HepG2 (cell line): ENCODE measurements around the gene PNPLA1. TPM values are rescaled to one million over a fixed set of nuclear protein-coding genes. Genes with fewer than 3 reads are reported as not detected.
A peak's percentile ranks its signal among the peaks of the same experiment; 100 is the strongest.

Experiments used
- ATAC-seq: fragments of 200-7000 bp; cut with Tn5 transposase; 3 replicates; pipeline ENCODE4 v1.9.1; 2020; ENCODE audit warnings: mild to moderate bottlenecking, moderate library complexity
- BruUV-seq: library from RNA; stranded (reverse); fragments of 400-500 nt; replicated peaks from 2 replicates; lab custom pipeline; 2021; lab: Mats Ljungman, UMichigan
- CTCF ChIA-PET: fragments of 300-600 bp; formaldehyde crosslinking; extraction: SDS; loops from one replicate; lab custom pipeline; 2021; ENCODE audit warnings: low total read pairs, inconsistent platforms, low intra/inter-chr PET ratio; lab: Yijun Ruan, JAX
- POLR2A ChIA-PET: fragments of 350-600 bp; sonication (Branson Sonifier 250); formaldehyde crosslinking; loops from one replicate; lab custom pipeline; 2020; ENCODE audit warnings: antibody characterized with exemption, inconsistent platforms; lab: Yijun Ruan, JAX
- DNase-seq: peaks from one replicate; pipeline ENCODE4 v3.0.0-alpha.2; 2015; ENCODE audit warnings: low spot score
- FAIRE-seq: peaks from 3 replicates; lab custom pipeline; 2011; peaks lifted over from hg19 to GRCh38; lab: Jason Lieb, UNC
- H2AFZ ChIP-seq: one replicate; pipeline ENCODE4 v1.6.1; 2011; ENCODE audit warnings: low read length, inconsistent platforms
- H3K27ac ChIP-seq: fragments of 300-600 bp; 3 replicates; pipeline ENCODE4 v1.8.0; 2011; ENCODE audit warnings: mixed run types, mild to moderate bottlenecking, mixed read lengths, low read length, inconsistent platforms; ENCODE audit not compliant: insufficient read depth; ENCODE audit errors: extremely low read length
- H3K27me3 ChIP-seq, 2 experiments: fragments of 200-600 bp in 1 of 2; 2 replicates in 1 of 2; 3 replicates in 1 of 2; pipeline versions ENCODE4 v1.6.0 to v1.8.0; 2011; ENCODE audit warnings: low read length in 2 of 2, mild to moderate bottlenecking in 2 of 2, moderate library complexity in 2 of 2, inconsistent platforms in 1 of 2; ENCODE audit not compliant: insufficient read depth in 2 of 2, control insufficient read depth in 1 of 2
- H3K36me3 ChIP-seq, 2 experiments: fragments of 200-600 bp in 1 of 2; replicated peaks in 1 of 2; 2 replicates in 1 of 2; 3 replicates in 1 of 2; pipeline versions ENCODE4 v1.5.1 to v1.8.0; 2011; ENCODE audit warnings: low read length in 2 of 2, inconsistent platforms in 1 of 2; ENCODE audit not compliant: insufficient read depth in 2 of 2, control insufficient read depth in 1 of 2
- H3K4me1 ChIP-seq: 2 replicates; pipeline ENCODE4 v1.5.1; 2012; ENCODE audit warnings: low read length, inconsistent platforms; ENCODE audit not compliant: insufficient read depth
- H3K4me2 ChIP-seq: 2 replicates; pipeline ENCODE4 v1.6.0; 2011; ENCODE audit warnings: low read depth, low read length, inconsistent platforms
- H3K4me3 ChIP-seq, 3 experiments: fragments of 200-600 bp in 1 of 3; sonication (generic), shearing (Covaris generic) in 1 of 3; replicated peaks in 1 of 3; 2 replicates each; pipeline ENCODE4 v1.5.1; 2011 to 2016; ENCODE audit warnings: low read length in 3 of 3, inconsistent platforms in 2 of 3, low read depth in 2 of 3, mild to moderate bottlenecking in 2 of 3, control low read depth in 1 of 3, mixed read lengths in 1 of 3; ENCODE audit not compliant: insufficient read depth in 1 of 3
- H3K79me2 ChIP-seq: one replicate; pipeline ENCODE4 v1.6.1; 2011; ENCODE audit warnings: low read length, inconsistent platforms; ENCODE audit not compliant: insufficient read depth
- H3K9ac ChIP-seq: 2 replicates; pipeline ENCODE4 v1.6.0; 2011; ENCODE audit warnings: mild to moderate bottlenecking, low read depth, low read length, inconsistent platforms; ENCODE audit not compliant: insufficient read depth
- H3K9me3 ChIP-seq: 2 replicates; pipeline ENCODE4 v1.5.1; 2012; ENCODE audit warnings: mild to moderate bottlenecking, low read length
- H4K20me1 ChIP-seq: 2 replicates; pipeline ENCODE4 v1.6.0; 2011; ENCODE audit warnings: inconsistent platforms, mild to moderate bottlenecking, low read length, moderate library complexity; ENCODE audit not compliant: insufficient read depth
- RFX1 ChIP-seq: fragments of 450-650 bp; IDR thresholded peaks from 2 replicates; pipeline ENCODE4 v1.6.1; 2017
- SMAD3 ChIP-seq: sonication (generic); formaldehyde crosslinking; IDR thresholded peaks from 2 replicates; pipeline ENCODE4 v1.4.0; 2020; ENCODE audit warnings: missing genetic modification reagents
- ZNF180 ChIP-seq: sonication (generic); formaldehyde crosslinking; IDR thresholded peaks from 2 replicates; pipeline ENCODE4 v1.4.0; 2020; ENCODE audit warnings: low read depth, missing genetic modification reagents, borderline replicate concordance
- ZNF547 ChIP-seq: sonication (generic); formaldehyde crosslinking; IDR thresholded peaks from 2 replicates; pipeline ENCODE4 v1.5.1; 2020; ENCODE audit warnings: mild to moderate bottlenecking, missing genetic modification reagents
- ZNF550 ChIP-seq: sonication (generic); formaldehyde crosslinking; IDR thresholded peaks from 2 replicates; pipeline ENCODE4 v1.4.0; 2020; ENCODE audit warnings: mild to moderate bottlenecking, missing genetic modification reagents, borderline replicate concordance
- WGBS: methylation state at CpG from one replicate; pipeline ENCODE4 v1.1.6; 2017; ENCODE audit warnings: low lambda C conversion rate; 5-methylcytosine and 5-hydroxymethylcytosine counted together
- in situ Hi-C: cut with HindIII; loops from 2 replicates; pipeline ENCODE4 v1.10.0; 2017; ENCODE audit warnings: low pct_unique_long_range_greater_than_20kb; ENCODE audit not compliant: extremely low pct_ligation_motif_present
- intact Hi-C: fragments of 100-400 bp; cut with micrococcal nuclease; formaldehyde crosslinking; loops from one replicate; pipeline ENCODE4 v1.10.0; 2022; ENCODE audit not compliant: unreplicated experiment
- polyA plus RNA-seq, 8 experiments: library from polyadenylated mRNA; depleted of rRNA in 3 of 8; stranded (reverse) in 7 of 8; unstranded in 1 of 8; fragments of >200 nt; fragmentation: Illumina TruSeq in 4 of 8; extraction: Trizol in 4 of 8; gene quantifications; 2 replicates each; pipeline versions ENCODE4 v1.2.1 to v1.2.3, GENCODE V29; 2011 to 2016; ENCODE audit warnings: low read depth in 4 of 8, missing spikeins in 1 of 8, mixed read lengths in 1 of 8; ENCODE audit not compliant: insufficient read depth in 1 of 8
- total RNA-seq, 5 experiments: library from RNA; depleted of rRNA; stranded (reverse); fragments of >200 nt; fragmentation: Illumina TruSeq; extraction: Trizol; gene quantifications; 2 replicates each; pipeline ENCODE4 v1.2.3, GENCODE V29; 2016; ENCODE audit warnings: low read depth in 1 of 5
- TF ChIP-seq, protein P1 (sequence below): sonication (generic); formaldehyde crosslinking; IDR thresholded peaks from 2 replicates; pipeline ENCODE4 v1.9.0; 2022; ENCODE audit warnings: low read depth, missing genetic modification reagents

The PNPLA1 gene
- total and polyA plus RNA-seq, 2 of the 13 experiments (the other 11 are each of a cell fraction or from before 2014, with no cell fraction given) = not detected

GRCh38 chr6:36286858-36287257, 17.0 kb downstream of the PNPLA1 start (continued):
- TF ChIP-seq, protein P1, sequence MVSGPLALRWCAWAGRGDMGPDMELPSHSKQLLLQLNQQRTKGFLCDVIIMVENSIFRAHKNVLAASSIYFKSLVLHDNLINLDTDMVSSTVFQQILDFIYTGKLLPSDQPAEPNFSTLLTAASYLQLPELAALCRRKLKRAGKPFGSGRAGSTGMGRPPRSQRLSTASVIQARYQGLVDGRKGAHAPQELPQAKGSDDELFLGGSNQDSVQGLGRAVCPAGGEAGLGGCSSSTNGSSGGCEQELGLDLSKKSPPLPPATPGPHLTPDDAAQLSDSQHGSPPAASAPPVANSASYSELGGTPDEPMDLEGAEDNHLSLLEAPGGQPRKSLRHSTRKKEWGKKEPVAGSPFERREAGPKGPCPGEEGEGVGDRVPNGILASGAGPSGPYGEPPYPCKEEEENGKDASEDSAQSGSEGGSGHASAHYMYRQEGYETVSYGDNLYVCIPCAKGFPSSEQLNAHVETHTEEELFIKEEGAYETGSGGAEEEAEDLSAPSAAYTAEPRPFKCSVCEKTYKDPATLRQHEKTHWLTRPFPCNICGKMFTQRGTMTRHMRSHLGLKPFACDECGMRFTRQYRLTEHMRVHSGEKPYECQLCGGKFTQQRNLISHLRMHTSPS (CRISPR knock-in tag) = no peak
- TF ChIP-seq ZNF180 (CRISPR knock-in tag) (no peak), SMAD3 (no peak), ZNF547 (no peak)

GRCh38 chr6:36289281-36289878, 19.5 kb downstream of the PNPLA1 start:
- Histone ChIP-seq H3K4me2 (no peak overlapping the region), H3K4me3 (no peak overlapping the region), H3K4me1 (peaks cover 10% of the 10 kb centered on the region), H3K27me3 (peaks cover 6 to 28% of the 10 kb centered on the region in 2 experiments), H3K36me3 (no peaks in the 10 kb centered on the region), H3K9ac (no peak overlapping the region), H4K20me1 (no peaks in the 10 kb centered on the region), H2AFZ (no peak overlapping the region), H3K27ac (no peak overlapping the region), H3K79me2 (no peaks in the 10 kb centered on the region), H3K9me3 (no peaks in the 10 kb centered on the region)
- in situ Hi-C loops = no loop called here
- ATAC-seq (no peak), FAIRE-seq (no peak), DNase-seq (no peak)
- 35% methylated on average over 7 of the region's 7 CpGs for WGBS
- intact Hi-C loops = no loop called here
- TF ChIP-seq RFX1 (peak; percentile 36; the same call in 1 of the 2 replicates), ZNF550 (CRISPR knock-in tag) (no peak)
- POLR2A ChIA-PET = no interaction called here
- CTCF ChIA-PET = no interaction called here
- no TSS peak for BruUV-seq
